ENCODE measurements around the gene RALGPS1.

RALGPS1 gene

GRCh38 chr9:126988857-126989256 lies 74.3 kb downstream of the RALGPS1 start:
- no peaks in the 10 kb centered on the region for H3K36me3 ChIP-seq (replicated peaks; ENCODE audit: insufficient read depth, low read length)
- DNase-seq: no peak
- H3K4me1 ChIP-seq (ENCODE audit: low read length): peaks cover 24% of the 10 kb centered on the region
- TF ChIP-seq CTCF (IDR thresholded peaks at IDR 0.05; ENCODE audit: low read length) (no peak), EZH2phosphoT487 (IDR thresholded peaks at IDR 0.05; ENCODE audit: low read length) (no peak), EZH2 (optimal IDR thresholded peaks at IDR 0.05; ENCODE audit: low read depth, low read length) (no peak)
- no peaks in the 10 kb centered on the region for H3K27me3 ChIP-seq (replicated peaks; ENCODE audit: insufficient read depth, low read length)
- no peak overlapping the region for H3K4me3 ChIP-seq (ENCODE audit: low read length)
- H3K4me2 ChIP-seq (ENCODE audit: low read depth, low read length): no peak overlapping the region
- H3K9ac ChIP-seq (ENCODE audit: low read length): no peak overlapping the region
- H3K9me2 ChIP-seq (replicated peaks; ENCODE audit: insufficient read depth, low read length): no peaks in the 10 kb centered on the region
- H2AFZ ChIP-seq (ENCODE audit: low read length): no peak overlapping the region
- H4K20me1 ChIP-seq (ENCODE audit: insufficient read depth, low read length): no peaks in the 10 kb centered on the region
- H3K79me2 ChIP-seq (ENCODE audit: low read length): 0 out of 2 replicates have a peak, but pooled peaks cover 11% of the 10 kb centered on the region
- peaks cover 5% of the 10 kb centered on the region for H3F3A ChIP-seq (ENCODE audit: insufficient read depth, low read length)
- no peak overlapping the region for H3K27ac ChIP-seq (ENCODE audit: low read length)
- H3K9me3 ChIP-seq (replicated peaks; ENCODE audit: insufficient read depth, low read length): no peaks in the 10 kb centered on the region

- Histone ChIP-seq H3K4me2 (ENCODE audit: low read depth, low read length) (no peak overlapping the region), H3K79me2 (ENCODE audit: low read length) (0 out of 2 replicates have a peak, but pooled peaks cover 11% of the 10 kb centered on the region), H3K27ac (ENCODE audit: low read length) (no peak overlapping the region), H3F3A (ENCODE audit: insufficient read depth, low read length) (peaks cover 5% of the 10 kb centered on the region), H3K9ac (ENCODE audit: low read length) (no peak overlapping the region), H3K27me3 (replicated peaks; ENCODE audit: insufficient read depth, low read length) (no peaks in the 10 kb centered on the region), H3K9me2 (replicated peaks; ENCODE audit: insufficient read depth, low read length) (no peaks in the 10 kb centered on the region), H3K36me3 (replicated peaks; ENCODE audit: insufficient read depth, low read length) (no peaks in the 10 kb centered on the region), H3K9me3 (replicated peaks; ENCODE audit: insufficient read depth, low read length) (no peaks in the 10 kb centered on the region), H4K20me1 (ENCODE audit: insufficient read depth, low read length) (no peaks in the 10 kb centered on the region), H3K4me1 (ENCODE audit: low read length) (peaks cover 20% of the 10 kb centered on the region), H2AFZ (ENCODE audit: low read length) (no peak overlapping the region), H3K4me3 (ENCODE audit: low read length) (no peak overlapping the region)
- TF ChIP-seq EZH2phosphoT487 (IDR thresholded peaks at IDR 0.05; ENCODE audit: low read length): no peak
- TF ChIP-seq EZH2 (optimal IDR thresholded peaks at IDR 0.05; ENCODE audit: low read depth, low read length): no peak
- TF ChIP-seq CTCF (IDR thresholded peaks at IDR 0.05; ENCODE audit: low read length): no peak
- no peak for DNase-seq
Observed at GRCh38 chr9:126989847-126990842, 75.6 kb downstream of the RALGPS1 start.

- Histone ChIP-seq H3K9ac (ENCODE audit: low read length) (no peak overlapping the region), H3K27ac (ENCODE audit: low read length) (no peak overlapping the region), H3K36me3 (replicated peaks; ENCODE audit: insufficient read depth, low read length) (no peaks in the 10 kb centered on the region), H3K9me2 (replicated peaks; ENCODE audit: insufficient read depth, low read length) (no peaks in the 10 kb centered on the region), H3K9me3 (replicated peaks; ENCODE audit: insufficient read depth, low read length) (no peaks in the 10 kb centered on the region), H2AFZ (ENCODE audit: low read length) (no peak overlapping the region), H3F3A (ENCODE audit: insufficient read depth, low read length) (peaks cover 2% of the 10 kb centered on the region), H3K4me3 (ENCODE audit: low read length) (no peak overlapping the region), H3K4me2 (ENCODE audit: low read depth, low read length) (no peak overlapping the region), H4K20me1 (ENCODE audit: insufficient read depth, low read length) (no peaks in the 10 kb centered on the region), H3K27me3 (replicated peaks; ENCODE audit: insufficient read depth, low read length) (no peaks in the 10 kb centered on the region), H3K79me2 (ENCODE audit: low read length) (0 out of 2 replicates have a peak, but pooled peaks cover 11% of the 10 kb centered on the region), H3K4me1 (ENCODE audit: low read length) (peaks cover 14% of the 10 kb centered on the region)
- no peak for DNase-seq
- TF ChIP-seq EZH2 (optimal IDR thresholded peaks at IDR 0.05; ENCODE audit: low read depth, low read length) (no peak), EZH2phosphoT487 (IDR thresholded peaks at IDR 0.05; ENCODE audit: low read length) (no peak), CTCF (IDR thresholded peaks at IDR 0.05; ENCODE audit: low read length) (no peak)
Observed at GRCh38 chr9:126991183-126991582, 76.6 kb downstream of the RALGPS1 start.
